SHP77 (cell line): ENCODE results near the gene ALDH7A1.

ENCODE experiments used
- DNase-seq, 2 experiments: peaks; one replicate each; lab custom pipeline; 2025; lab: John Stamatoyannopoulos, UW

ALDH7A1 gene

DNA sequence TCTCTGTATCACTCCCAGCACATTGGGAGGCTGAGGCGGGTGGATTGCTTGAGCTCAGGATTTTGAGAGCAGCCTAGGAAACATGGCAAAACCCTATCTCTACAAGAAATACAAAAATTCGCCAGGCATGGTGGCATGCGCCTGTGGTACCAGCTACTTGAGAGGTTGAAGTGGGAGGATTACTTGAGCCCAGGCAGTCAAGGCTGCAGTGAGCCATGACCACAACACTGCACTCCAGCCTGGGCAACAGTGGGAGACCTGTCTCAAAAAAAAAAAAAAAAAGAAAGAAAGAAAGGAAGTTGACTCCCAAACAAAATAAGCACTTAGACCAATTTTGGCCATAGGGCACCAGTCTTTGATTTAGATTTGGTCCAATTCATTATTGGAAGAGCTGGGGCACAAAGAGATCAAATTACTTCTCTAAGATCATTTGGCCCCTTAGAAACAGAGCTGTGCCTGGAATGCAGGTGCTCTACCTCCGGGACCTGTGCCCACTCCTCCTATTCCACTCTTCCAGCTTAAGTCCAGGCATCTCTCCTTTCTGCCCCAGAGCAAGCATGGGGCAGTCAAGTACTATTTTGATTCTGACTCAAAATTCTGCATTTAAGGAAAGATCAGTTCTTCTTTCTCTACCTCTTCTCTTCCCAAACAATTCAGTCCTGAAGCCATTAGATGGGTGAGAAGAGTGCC is 59.0 kb downstream of the ALDH7A1 start:
- DNase-seq = no peak

DNA sequence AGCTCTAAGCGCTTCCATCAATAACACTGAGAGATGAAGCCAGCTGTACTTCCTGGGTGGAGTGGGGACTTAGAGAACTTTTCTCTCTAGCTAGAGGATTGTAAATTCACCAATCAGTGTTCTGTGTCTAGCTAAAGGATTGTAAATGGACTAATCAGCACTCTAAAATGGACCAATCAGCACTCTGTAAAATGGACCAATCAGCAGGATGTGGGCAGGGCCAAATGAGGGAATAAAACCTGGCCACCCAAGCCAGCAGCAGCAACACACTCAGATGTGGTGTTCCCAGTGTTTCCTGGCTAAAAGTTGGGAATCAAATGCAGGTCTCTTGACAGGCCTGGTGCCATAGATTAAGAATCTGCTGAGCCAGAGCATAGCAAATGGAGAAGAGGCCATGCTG is 60.5 kb downstream of the ALDH7A1 start:
- DNase-seq = no peak

DNA sequence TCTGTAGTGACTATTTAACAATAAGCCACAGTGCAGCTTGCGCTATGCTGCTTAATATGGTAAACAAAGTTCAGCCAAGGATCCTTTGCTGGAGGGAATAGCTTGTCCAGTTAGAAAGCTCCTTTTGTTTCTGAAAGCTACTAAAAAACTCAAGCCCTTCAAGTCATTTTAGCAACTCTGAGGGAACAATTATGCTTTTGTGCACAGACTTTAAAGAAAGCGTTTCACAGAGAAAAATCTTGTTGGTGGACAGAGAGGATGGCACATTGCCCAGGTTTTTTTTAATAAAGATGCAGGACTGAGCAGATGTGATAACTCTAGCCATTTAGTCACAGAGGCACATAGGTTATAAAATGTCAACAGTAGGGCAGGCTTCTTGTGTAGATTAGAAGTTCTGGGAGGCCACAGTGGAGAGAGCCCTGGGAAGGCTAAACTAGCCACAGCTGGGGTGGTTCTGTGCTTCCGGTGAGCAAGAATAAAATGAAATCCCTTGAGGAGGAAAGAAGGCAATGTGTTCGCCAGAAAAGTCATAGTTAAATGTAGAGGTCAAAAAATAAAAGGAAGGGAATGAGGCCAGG is 63.4 kb downstream of the ALDH7A1 start:
- DNase-seq = no peak

DNA sequence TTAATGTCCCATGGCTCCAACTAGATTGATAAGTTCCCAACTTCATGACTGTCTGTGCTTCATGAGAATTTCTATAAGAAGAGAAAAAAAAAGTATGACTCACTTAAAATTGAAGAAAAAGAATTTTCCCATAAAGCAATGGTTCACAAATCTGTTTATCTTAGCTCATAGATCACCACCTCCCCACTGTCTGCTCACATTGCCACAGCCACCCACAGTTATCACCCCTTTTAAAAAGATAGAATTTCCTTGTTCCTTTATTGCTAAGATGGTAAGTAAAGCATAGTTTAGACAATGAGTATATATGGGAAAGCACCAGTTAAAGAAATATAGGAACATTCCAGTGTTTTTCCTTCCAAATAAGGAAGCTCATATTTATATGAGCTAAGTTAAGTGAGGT is 67.1 kb downstream of the ALDH7A1 start:
- DNase-seq = no peak

DNA sequence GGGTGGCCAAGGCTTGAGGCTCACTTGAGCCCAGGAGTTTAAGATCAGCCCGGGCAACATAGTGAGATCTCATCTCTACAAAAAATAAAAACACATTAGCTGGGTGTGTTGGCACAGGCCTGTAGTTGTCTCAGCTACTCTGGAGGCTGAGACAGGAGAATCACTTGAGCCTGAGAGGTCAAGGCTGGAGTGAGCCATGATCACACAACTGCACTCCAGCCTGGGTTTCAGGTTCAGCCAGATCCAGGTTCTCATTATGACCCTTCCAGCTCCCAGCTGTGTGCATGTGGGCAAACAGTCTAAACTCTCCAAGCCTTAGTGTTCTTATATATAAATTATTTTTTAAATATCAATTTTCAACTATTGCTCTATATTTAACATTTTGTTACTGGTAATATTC is 67.9 kb downstream of the ALDH7A1 start:
- no peak for DNase-seq

DNA sequence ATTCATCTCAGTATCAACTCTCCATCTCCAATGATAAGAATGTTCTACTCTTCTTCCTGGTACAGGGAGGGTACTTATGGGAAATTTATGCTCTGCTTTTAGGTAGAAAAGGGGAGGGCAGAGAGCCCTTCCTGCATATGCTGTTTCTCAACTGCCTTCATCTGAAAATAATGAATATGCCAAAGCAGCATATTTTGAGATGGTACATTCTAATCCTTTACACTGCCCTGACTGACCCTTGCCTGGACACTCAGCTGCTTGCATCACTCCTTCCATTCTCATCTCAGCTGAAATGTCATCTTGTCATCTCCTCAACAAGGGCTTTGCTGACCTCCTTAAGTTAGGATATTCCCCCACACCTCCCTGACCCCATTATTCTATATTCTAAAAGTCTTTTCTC is 68.5 kb downstream of the ALDH7A1 start:
- DNase-seq = no peak

DNA sequence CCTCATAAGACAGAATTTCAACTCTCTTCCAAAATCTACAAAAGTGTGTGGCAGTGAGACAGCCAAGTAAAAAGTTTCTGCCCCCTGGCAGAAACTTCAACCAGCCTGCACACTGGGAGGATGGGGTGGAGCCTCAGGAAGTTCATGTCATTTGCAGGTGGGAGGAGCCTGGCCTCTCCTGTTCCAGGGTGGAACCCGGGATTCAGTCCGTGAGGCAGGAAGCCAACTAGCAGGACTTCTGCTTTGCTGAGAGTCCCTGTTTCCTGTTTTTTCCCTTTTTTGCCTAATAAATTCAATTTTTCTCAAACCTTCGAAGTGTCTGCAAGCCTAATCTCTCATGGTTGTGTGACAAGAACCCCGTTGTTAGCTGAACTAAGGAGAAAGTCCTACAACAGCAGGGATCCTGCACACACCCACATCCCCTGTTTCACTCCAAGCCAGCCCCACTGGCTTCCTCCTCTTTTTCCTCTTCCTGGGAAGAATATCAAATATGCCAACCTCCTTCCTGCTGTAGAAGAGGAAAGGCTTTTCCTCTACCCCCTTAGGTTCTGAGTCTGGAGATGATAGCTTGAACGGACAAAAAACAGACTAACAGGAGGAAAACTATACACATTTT is 69.3 kb downstream of the ALDH7A1 start:
- no peak for DNase-seq

DNA sequence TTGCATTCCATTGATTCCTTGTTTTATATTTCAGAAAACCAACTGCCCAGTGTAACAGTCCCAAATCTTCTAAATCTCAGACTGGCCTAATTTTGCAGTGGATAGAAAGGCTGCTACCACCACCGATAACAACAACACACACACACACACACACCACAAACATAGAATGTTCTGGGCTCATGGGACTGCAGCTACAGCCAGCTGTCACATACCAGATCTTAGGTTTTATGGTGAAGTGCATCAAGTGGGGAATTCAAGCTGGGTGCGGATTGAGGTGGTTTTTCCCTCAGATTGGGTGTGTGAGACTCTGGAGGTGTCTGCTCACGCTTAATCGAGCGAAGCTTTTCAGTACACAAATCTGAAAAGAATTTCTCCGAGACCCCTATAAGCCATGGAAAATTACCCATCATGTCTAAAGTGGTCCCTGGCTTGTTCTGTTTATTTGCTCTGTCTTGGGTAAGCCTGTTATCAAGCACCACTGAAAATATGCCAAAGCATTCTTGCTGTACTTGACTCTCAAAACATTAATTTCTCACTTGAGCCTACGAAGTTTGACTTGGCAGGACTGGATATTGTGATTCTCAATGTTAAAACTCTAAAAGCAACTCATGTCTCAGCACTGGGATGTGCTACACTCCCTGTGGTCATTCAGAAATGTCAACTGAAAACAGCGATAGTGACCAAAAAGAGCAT is 71.1 kb downstream of the ALDH7A1 start:
- no peak for DNase-seq

DNA sequence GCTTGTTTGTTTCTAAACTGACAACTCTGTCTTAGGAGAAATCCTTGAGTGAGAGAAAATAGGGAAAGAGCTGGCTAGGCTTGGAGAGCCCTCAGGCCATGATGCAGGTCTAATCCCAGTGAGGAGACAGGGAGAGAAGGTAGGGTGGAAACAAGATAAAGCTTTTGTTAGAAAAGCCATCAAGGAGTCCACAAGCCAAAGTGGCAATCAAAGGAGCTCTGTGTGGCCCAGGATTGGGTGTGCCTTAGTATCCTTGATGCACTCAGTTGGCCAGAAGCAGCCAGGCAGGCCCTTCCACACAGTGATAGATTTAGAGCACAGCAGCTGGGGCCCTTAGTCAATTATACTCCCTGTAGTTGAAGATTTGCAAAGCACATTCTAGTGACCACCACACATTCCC is 73.9 kb downstream of the ALDH7A1 start:
- no peak for DNase-seq

DNA sequence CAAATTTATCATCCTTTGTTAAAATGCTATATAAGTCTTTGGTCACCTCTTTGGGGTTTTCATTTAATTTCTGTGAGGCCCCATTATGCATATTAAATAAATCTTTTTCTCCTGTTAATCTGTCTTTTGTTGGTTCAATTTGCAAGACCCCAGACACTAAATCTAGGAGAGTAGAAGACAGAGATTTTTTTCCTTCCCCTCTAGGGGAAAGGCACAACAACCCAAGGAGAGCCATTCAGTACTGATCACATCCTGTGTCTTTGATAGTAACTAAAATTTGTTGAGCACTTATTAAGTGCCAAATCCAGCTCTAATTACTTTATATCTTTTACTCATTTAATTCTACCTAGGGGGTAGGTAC is 74.4 kb downstream of the ALDH7A1 start:
- DNase-seq = no peak

DNA sequence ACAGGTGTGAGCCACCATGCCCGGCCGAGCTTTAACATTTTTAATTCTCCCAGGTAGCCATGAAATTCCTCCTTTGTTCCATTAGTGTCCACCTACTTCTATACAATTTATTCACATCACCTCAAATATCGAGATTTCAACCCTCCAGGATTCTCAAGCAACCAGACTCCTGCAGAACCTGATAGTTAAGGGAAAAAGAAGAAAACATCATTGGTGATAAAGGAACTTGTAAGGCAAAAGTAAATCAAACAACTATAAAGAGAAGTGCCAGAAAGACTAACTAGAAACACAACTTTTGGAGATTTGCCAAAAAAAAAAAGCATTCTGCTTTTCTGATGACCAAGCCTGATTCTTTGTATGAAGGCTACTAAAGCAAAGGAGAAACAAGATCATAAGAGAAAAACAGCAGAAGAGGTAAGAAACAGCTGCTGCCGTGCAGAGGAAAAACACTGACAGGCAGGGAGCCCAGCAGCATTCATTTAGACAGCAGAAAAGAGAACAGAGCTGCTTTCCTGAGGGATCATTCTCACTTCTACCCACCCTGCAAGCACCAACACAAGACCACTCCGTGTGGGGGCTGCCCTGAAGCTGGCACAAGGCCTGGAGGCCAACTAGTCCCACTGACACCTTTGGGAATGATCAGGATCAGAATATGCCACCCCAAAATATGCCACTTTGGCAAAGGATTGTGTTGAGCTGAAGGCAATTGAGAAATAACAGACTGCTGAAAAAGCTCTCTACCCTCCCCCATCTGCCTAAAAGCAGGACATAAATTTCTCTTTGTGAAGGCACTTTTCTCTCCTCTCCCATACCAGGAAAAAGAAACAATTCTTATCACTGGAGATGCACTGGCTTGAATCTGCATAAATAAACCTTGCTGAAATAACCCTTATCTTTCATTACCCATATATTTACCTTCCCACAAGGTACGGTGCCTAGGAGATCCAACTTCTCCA is 75.1 kb downstream of the ALDH7A1 start:
- DNase-seq = peak in 1 of 2 experiments; percentile 19

DNA sequence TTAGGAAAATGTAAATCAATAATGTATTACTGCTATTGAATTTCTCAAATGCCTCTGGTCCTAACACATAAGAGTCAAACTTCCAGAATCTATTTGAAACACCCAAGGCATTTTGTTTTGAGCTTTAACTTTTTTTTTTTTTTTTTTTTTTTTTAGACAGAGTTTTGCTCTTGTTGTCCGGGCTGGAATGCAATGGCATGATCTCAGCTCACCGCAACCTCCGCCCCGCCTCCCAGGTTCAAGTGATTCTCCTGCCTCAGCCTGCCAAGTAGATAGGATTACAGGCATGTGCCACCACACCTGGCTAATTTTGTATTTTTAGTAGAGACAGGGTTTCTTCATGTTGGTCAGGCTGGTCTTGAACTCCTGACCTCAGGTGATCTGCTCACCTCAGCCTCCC is 75.8 kb downstream of the ALDH7A1 start:
- peak in 1 of 2 experiments; percentile 11 for DNase-seq

DNA sequence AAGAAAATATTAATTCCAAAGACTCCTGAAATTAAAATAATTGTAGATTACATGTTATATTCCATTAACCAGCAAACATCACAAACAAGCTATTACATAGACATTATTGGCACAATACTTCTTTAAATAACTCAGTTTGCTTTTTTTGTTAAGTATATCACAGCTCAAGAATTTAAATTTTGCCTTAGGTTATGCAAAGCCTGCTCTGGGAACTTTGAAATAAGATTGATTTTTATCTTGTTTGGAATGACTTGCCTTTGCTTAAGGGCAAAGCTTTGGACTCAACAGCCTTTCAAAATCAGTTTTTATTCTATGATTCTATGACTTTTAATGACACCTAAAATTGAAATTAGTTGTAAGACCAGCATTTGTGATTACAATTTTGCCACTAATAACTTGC is 78.2 kb downstream of the ALDH7A1 start:
- no peak for DNase-seq

DNA sequence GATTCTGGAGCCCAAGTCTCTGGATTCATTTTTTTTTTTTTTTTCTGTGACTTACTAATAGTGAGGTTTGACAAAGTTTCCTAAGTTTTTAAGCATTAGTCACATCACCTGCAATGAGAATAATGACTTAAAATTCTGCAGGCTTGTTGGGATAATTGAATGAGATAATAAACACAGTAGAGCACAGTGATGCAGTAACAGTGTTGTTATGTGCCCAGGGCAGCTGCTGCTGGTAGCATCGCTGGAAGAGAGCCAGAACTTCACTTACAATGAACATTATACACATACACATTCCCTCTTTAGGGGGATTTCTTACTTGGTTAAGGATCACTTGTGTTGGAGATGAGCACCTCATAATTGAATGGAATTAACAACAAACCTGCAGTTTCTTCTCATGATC is 78.9 kb downstream of the ALDH7A1 start:
- DNase-seq = peak; percentile 79 to 81

DNA sequence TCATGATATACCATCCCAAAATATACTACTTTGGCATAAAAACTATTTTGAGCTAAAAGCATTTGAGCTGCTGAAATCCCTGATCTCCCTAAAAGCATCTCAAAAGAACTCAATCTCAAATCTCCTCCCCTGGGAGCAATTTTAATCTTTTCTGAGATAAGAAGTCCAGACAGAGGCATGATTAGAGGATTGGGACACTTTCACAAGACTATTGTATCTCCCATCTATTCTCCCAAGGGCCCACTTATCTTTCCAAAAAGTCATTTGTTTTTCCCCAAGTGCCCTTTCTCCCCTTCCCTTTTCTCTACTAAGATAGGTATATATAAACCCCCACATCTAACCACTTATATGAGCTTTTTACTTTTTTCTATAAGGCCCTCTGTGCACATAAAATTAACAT is 79.7 kb downstream of the ALDH7A1 start:
- DNase-seq = no peak

DNA sequence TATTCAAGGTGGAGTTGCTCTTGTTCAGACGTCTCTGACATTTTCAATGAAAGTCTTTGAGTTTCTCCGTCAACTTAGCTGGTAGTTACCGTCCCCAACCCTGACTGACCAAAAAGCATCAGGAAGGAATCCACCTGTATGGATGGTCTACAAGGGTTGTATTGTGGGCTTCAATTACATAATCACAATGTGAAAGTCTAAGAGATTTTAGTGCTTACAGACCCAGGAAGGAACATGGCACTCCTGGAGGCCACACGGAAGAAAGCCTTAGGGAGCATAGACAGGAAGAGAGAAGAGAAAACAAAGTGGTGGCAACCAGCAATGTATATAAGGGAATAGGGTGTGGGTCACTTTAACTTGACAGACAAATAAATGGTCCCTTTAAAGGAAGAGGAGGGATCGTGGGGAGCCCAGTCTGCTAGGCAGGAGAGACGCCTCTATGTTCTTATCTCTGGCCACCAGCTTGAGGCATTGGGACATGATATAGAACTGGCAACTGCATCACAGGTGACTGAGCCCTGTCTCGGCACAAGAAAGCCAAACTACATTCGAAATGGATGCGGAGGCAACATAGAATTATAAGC is 80.4 kb downstream of the ALDH7A1 start:
- no peak for DNase-seq

DNA sequence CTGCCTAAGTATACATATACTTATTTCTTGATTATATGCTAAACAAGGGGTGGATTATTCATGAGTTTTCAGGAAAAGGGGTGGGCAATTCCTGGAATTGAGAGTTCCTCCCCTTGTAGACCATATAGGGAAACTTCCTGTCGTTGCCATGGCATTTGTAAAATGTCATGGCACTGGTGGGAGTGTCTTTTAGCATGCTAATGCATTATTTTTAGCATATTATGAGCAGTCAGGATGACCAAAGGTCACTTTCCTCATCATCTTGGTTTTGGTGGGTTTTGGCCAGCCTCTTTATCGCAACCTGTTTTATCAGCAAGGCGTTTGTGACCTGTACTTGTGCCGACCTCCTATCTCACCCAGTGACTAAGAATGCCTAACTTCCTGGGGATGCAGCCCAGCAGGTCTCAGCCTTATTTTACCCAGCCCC is 80.9 kb downstream of the ALDH7A1 start:
- no peak for DNase-seq

DNA sequence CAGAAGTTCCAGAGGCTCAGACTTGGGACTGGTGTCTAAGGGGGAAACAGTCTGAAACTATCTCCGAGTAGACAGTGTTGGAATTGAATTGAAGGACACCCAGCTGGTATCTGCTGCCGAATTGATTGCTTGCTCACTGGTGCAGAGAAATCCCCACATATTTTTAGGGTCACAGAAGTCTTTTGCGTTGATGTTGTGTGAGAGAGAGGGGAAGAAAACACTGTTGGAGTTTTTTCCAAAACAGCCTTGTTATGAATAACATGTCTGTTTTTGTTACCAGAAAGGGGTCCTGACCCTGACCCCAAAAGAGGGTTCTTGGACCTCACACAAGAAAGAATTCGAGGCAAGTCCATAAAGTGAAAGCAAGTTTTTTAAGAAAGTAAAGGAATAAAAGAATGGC is 81.3 kb downstream of the ALDH7A1 start:
- no peak for DNase-seq

DNA sequence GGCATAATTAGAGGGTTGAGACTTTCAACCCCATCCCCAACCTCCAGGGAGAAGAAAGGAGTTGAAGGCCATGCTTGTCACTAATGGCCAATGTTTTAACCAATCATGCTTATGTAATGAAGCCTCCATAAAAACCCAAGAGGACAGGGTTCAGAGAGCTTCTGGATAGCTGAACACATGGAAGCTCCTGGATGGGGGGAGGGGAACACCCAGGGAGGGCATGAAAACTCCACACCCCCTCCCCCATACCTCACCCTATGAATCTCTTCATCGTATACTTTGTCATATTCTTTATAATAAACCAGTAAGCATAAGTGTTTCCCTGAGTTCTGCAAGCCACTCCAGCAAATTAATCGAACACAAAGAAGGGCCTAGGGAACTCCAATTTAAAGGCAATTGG is 81.7 kb downstream of the ALDH7A1 start:
- no peak for DNase-seq

DNA sequence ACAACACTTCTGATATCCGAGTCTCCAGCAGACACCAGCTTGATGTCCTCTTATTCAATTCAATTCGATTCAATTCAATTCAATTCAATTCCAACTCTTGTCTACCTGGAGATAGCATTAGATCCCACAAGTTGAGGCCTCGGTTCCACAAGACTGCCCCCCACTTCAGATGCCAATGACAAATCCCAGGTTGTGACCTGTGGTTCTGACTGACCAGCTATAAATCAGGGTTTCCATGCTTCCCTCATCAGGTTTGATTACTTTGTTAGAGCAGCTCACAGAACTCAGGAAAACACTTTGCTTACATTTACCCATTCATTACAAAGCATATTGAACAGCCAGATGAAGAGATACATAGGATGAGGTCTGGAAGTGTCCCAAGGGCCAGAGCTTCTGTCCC is 82.6 kb downstream of the ALDH7A1 start:
- no peak for DNase-seq

DNA sequence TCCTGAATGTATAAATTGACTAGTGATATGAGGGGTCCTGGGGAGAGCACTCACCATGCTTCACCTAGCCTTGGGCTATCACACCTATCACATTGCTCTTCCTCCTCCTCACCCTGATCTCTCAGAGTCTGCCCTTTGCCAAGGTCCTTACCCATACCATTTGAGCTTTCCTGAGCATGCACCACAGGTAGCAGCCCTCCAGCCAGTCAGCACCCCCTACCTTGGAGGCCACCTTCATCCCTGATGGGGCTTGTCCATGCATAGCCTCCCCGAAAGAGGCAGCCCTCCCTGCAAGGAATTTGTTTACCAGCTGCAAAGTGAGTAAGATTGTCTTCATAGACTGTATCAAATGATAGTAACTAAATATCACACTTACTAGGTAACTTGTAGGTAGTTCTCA is 83.1 kb downstream of the ALDH7A1 start:
- DNase-seq = no peak

DNA sequence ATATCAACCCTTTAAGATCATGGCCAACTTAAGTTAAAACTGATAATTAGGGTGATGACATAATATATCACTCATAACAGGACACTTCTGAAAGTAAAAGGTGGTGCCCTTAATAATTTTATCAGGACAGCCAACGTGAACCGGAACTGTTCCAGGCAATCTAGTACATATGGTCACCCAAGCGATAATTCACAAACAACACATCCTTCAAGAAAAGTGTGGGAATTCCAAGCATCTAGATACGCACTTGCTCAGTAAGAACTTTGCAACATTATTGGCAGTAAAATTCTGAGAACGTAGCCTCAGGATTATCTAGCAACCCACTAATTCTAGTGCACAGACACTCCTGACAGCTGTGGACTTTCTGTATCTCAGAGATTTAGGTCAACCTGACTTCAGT is 85.7 kb downstream of the ALDH7A1 start:
- no peak for DNase-seq
